ENCODE results near the gene MPHOSPH10.

GRCh38 chr2:71148506-71149063, 18.2 kb downstream of the MPHOSPH10 start:
- TF ChIP-seq, protein P1, sequence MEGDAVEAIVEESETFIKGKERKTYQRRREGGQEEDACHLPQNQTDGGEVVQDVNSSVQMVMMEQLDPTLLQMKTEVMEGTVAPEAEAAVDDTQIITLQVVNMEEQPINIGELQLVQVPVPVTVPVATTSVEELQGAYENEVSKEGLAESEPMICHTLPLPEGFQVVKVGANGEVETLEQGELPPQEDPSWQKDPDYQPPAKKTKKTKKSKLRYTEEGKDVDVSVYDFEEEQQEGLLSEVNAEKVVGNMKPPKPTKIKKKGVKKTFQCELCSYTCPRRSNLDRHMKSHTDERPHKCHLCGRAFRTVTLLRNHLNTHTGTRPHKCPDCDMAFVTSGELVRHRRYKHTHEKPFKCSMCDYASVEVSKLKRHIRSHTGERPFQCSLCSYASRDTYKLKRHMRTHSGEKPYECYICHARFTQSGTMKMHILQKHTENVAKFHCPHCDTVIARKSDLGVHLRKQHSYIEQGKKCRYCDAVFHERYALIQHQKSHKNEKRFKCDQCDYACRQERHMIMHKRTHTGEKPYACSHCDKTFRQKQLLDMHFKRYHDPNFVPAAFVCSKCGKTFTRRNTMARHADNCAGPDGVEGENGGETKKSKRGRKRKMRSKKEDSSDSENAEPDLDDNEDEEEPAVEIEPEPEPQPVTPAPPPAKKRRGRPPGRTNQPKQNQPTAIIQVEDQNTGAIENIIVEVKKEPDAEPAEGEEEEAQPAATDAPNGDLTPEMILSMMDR (conservative IDR thresholded peaks at IDR 0.05): no peak
- no peak for TF ChIP-seq ZFX (IDR thresholded peaks at IDR 0.05)

Measured in C4-2B (cell line).